GM21717 (cell line): ENCODE measurements around the gene STS.

Experiments
- ATAC-seq: cut with Tn5 transposase; IDR thresholded peaks from one replicate; pipeline ENCODE4 v1.9.1; 2021; ENCODE audit warnings: mild to moderate bottlenecking, moderate library complexity; ENCODE audit not compliant: unreplicated experiment

STS gene

GRCh38 chrX:7139202-7140081, 8.1 kb upstream of the STS start:
- ATAC-seq = no peak

- no peak for ATAC-seq
Observed at GRCh38 chrX:7143076-7143475, 4.4 kb upstream of the STS start.

- no peak for ATAC-seq
Observed at GRCh38 chrX:7143941-7144525, 3.5 kb upstream of the STS start.

GRCh38 chrX:7145454-7145853, 2.1 kb upstream of the STS start:
- ATAC-seq = no peak

GRCh38 chrX:7146020-7146702, 1.4 kb upstream of the STS start:
- ATAC-seq = no peak

- peak; percentile 8 for ATAC-seq
Observed at GRCh38 chrX:7146703-7147412, 654 bp upstream of the STS start.

GRCh38 chrX:7147978-7148854, 704 bp downstream of the STS start, which contains the start of gene PUDP:
Gene PUDP, minus strand, starts transcription at chrX:7148153. Its CDS starts 40 bp downstream, at chrX:7148113.
- ATAC-seq = peak; percentile 80

- no peak for ATAC-seq
Observed at GRCh38 chrX:7149411-7149810, 1.9 kb downstream of the STS start.

- no peak for ATAC-seq
Observed at GRCh38 chrX:7153231-7153630, 5.7 kb downstream of the STS start.

- ATAC-seq = no peak
Observed at GRCh38 chrX:7154041-7154597, 6.6 kb downstream of the STS start.

- no peak for ATAC-seq
Observed at GRCh38 chrX:7155163-7155562, 7.7 kb downstream of the STS start.

- no peak for ATAC-seq
Observed at GRCh38 chrX:7156879-7157278, 9.4 kb downstream of the STS start.

GRCh38 chrX:7158468-7158990, 11.0 kb downstream of the STS start:
- no peak for ATAC-seq

- no peak for ATAC-seq
Observed at GRCh38 chrX:7159149-7159861, 11.8 kb downstream of the STS start.

- no peak for ATAC-seq
Observed at GRCh38 chrX:7163146-7163677, 15.7 kb downstream of the STS start.

GRCh38 chrX:7164174-7164573, 16.7 kb downstream of the STS start:
- no peak for ATAC-seq

- ATAC-seq = no peak
Observed at GRCh38 chrX:7168371-7168770, 20.9 kb downstream of the STS start.

GRCh38 chrX:7169627-7170026, 22.1 kb downstream of the STS start:
- no peak for ATAC-seq

GRCh38 chrX:7170898-7171297, 23.4 kb downstream of the STS start:
- ATAC-seq = no peak
